ENCODE measurements around the gene PKM.

- TF ChIP-seq, protein P1, sequence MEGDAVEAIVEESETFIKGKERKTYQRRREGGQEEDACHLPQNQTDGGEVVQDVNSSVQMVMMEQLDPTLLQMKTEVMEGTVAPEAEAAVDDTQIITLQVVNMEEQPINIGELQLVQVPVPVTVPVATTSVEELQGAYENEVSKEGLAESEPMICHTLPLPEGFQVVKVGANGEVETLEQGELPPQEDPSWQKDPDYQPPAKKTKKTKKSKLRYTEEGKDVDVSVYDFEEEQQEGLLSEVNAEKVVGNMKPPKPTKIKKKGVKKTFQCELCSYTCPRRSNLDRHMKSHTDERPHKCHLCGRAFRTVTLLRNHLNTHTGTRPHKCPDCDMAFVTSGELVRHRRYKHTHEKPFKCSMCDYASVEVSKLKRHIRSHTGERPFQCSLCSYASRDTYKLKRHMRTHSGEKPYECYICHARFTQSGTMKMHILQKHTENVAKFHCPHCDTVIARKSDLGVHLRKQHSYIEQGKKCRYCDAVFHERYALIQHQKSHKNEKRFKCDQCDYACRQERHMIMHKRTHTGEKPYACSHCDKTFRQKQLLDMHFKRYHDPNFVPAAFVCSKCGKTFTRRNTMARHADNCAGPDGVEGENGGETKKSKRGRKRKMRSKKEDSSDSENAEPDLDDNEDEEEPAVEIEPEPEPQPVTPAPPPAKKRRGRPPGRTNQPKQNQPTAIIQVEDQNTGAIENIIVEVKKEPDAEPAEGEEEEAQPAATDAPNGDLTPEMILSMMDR (IDR thresholded peaks at IDR 0.05; ENCODE audit: low read length), result no peak
- no peak for TF ChIP-seq EZH2 (optimal IDR thresholded peaks at IDR 0.05; ENCODE audit: low read depth, low read length)
Observed at GRCh38 chr15:72156928-72157327, 74.1 kb downstream of the PKM start.

All from MM.1S (cell line).